Measurements from ENCODE around the gene EFCAB6.
A peak's percentile ranks its signal among the peaks of the same experiment; 100 is the strongest.

Gene EFCAB6

DNA sequence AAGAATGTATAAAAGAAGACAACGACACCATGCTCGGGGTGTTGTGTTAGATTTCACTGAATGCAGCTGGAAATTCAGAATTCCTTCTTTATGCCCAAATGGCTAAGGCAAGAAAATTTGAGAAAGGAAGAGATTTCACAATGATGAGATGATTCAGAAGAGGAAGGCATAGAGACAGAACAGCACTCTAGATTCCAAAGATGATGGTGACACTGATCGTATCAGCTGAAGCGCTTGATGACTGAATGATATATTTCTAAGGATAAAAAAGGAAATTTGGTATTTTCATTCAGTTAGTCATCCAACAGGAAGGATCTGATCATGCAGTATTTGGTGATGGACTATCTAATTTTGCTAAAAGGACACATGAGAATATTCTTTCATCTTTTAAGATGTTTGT is 189.2 kb downstream of the EFCAB6 start:
- TF ChIP-seq, protein P1, sequence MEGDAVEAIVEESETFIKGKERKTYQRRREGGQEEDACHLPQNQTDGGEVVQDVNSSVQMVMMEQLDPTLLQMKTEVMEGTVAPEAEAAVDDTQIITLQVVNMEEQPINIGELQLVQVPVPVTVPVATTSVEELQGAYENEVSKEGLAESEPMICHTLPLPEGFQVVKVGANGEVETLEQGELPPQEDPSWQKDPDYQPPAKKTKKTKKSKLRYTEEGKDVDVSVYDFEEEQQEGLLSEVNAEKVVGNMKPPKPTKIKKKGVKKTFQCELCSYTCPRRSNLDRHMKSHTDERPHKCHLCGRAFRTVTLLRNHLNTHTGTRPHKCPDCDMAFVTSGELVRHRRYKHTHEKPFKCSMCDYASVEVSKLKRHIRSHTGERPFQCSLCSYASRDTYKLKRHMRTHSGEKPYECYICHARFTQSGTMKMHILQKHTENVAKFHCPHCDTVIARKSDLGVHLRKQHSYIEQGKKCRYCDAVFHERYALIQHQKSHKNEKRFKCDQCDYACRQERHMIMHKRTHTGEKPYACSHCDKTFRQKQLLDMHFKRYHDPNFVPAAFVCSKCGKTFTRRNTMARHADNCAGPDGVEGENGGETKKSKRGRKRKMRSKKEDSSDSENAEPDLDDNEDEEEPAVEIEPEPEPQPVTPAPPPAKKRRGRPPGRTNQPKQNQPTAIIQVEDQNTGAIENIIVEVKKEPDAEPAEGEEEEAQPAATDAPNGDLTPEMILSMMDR (IDR thresholded peaks at IDR 0.05; ENCODE audit: control insufficient read depth, insufficient read depth, low read depth, low read length, missing control alignments): no peak
- H3K4me3 ChIP-seq (ENCODE audit: control insufficient read depth, low read depth, low read length): no peak overlapping the region
- no peak for DNase-seq (ENCODE audit: low read depth)

GRCh38 chr22:43620197-43620596 is 191.9 kb downstream of the EFCAB6 start:
- TF ChIP-seq, protein P1 (IDR thresholded peaks at IDR 0.05; ENCODE audit: control insufficient read depth, insufficient read depth, low read depth, low read length, missing control alignments): no peak
- no peak for DNase-seq (ENCODE audit: low read depth)
- H3K4me3 ChIP-seq (ENCODE audit: control insufficient read depth, low read depth, low read length): no peak overlapping the region

GRCh38 chr22:43618517-43618916 is 193.6 kb downstream of the EFCAB6 start:
- no peak overlapping the region for H3K4me3 ChIP-seq (ENCODE audit: control insufficient read depth, low read depth, low read length)
- DNase-seq (ENCODE audit: low read depth): no peak
- TF ChIP-seq, protein P1 (IDR thresholded peaks at IDR 0.05; ENCODE audit: control insufficient read depth, insufficient read depth, low read depth, low read length, missing control alignments): no peak

GRCh38 chr22:43616645-43617044 is 195.5 kb downstream of the EFCAB6 start:
- no peak for DNase-seq (ENCODE audit: low read depth)
- TF ChIP-seq, protein P1 (IDR thresholded peaks at IDR 0.05; ENCODE audit: control insufficient read depth, insufficient read depth, low read depth, low read length, missing control alignments): no peak
- H3K4me3 ChIP-seq (ENCODE audit: control insufficient read depth, low read depth, low read length): no peak overlapping the region

- TF ChIP-seq, protein P1 (IDR thresholded peaks at IDR 0.05; ENCODE audit: control insufficient read depth, insufficient read depth, low read depth, low read length, missing control alignments): no peak
- no peak overlapping the region for H3K4me3 ChIP-seq (ENCODE audit: control insufficient read depth, low read depth, low read length)
- no peak for DNase-seq (ENCODE audit: low read depth)
Observed at GRCh38 chr22:43600265-43600664, 211.8 kb downstream of the EFCAB6 start.

DNA sequence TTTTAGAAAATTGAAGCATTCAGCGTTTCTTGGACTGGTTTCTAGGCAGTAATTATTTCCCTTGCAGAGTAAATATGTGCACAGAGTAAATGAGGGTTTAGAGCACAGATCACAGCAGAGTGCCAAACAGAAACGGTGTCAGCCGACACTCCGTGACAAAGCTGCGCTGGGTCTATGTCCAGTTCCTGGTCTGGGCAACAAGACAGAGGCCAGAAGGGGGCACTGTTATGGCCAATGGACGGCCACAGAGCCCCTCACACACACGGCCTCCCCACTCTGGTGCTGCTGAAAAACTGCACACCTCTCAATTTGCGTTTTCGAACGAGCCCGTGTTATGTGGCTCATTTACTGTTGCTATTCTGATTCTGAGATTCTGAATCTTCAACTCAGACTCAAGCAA is 219.6 kb downstream of the EFCAB6 start:
- no peak for DNase-seq (ENCODE audit: low read depth)
- H3K4me3 ChIP-seq (ENCODE audit: control insufficient read depth, low read depth, low read length): no peak overlapping the region
- TF ChIP-seq, protein P1 (IDR thresholded peaks at IDR 0.05; ENCODE audit: control insufficient read depth, insufficient read depth, low read depth, low read length, missing control alignments): peak; percentile 14

DNA sequence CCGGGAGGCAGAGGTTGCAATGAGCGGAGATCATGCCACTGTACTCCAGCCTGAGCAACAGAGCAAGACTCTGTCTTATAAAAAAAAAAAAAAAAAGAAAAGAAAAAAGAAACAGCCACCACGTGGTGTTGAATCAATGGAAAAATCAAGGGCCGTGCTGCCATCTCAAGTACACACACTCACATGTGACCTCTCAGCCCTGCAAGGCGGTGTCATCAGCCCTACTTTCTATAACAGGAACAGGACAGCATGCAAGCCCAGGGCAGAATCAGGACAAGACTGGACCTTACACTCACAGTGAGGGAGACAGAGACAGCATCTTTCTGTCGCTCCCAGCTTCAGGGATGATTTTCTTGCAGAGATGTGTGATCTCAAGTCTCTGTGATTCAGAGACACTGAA is 220.7 kb downstream of the EFCAB6 start:
- no peak overlapping the region for H3K4me3 ChIP-seq (ENCODE audit: control insufficient read depth, low read depth, low read length)
- DNase-seq (ENCODE audit: low read depth): no peak
- TF ChIP-seq, protein P1 (IDR thresholded peaks at IDR 0.05; ENCODE audit: control insufficient read depth, insufficient read depth, low read depth, low read length, missing control alignments): no peak
